Medulla oblongata (tissue), 1 donor: ENCODE data around the gene OSBPL10.

Experiments used
- DNase-seq: peaks from one replicate; pipeline ENCODE4 v3.0.0-alpha.2; 2015; ENCODE audit errors: extremely low spot score

OSBPL10 gene

DNA sequence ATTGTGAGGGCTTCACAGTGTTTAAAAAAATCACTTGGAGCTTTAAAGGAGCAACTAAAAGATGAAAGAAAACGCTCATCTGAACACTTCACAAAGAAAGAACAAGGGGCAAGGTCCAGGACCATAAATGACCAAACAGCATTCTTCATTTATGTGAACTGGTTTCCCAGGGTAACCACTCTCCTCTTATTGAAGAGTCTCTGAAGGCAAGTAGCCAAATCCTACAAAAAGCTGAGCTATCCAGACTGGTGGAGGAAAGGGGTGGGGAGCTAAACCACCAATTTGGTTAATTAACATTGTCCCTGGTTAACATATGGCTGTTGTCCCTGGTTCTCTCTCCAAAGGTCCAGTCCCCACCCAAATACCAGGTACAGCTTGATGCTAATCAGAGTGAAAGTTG lies 58.1 kb downstream of the OSBPL10 start:
- DNase-seq: peak; percentile 14

- no peak for DNase-seq
Observed at GRCh38 chr3:31921837-31922236, 59.2 kb downstream of the OSBPL10 start.

- DNase-seq: no peak
Observed at GRCh38 chr3:31920310-31920709, 60.8 kb downstream of the OSBPL10 start.

- no peak for DNase-seq
Observed at GRCh38 chr3:31919528-31919927, 61.5 kb downstream of the OSBPL10 start.

- no peak for DNase-seq
Observed at GRCh38 chr3:31918179-31919150, 62.6 kb downstream of the OSBPL10 start.

DNA sequence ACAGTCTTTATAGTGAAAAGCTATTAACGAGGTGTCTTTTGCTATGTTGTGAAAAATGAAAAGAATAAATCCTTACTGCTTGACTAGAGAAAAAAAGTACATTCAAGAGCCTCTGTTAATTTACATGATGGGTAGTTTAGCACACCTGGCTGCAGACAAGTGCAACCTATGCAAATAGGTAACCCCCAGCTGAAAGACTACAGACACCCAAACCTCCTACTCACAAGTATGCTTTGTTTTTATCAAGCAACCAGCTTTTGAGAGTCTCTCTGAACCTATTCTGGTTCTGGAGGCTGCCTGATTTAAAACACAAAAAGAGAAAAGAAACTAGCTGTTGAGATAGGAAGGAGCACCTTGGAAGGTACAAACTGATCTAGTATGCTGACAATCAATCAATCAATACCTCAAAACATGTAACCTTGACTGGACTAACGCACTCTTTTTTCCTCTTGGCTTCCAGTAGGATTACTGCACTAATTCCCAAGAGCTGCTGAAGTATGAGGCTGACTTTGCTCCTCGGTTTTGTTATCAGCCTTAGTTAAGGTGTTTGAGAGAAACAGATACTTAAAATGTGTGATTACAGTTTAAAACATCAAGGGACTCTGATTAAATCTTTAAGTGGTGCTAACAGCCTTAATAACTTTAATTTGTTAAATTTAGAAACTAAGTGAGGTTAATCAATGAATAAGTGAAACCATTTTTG lies 63.6 kb downstream of the OSBPL10 start:
- DNase-seq: no peak

DNA sequence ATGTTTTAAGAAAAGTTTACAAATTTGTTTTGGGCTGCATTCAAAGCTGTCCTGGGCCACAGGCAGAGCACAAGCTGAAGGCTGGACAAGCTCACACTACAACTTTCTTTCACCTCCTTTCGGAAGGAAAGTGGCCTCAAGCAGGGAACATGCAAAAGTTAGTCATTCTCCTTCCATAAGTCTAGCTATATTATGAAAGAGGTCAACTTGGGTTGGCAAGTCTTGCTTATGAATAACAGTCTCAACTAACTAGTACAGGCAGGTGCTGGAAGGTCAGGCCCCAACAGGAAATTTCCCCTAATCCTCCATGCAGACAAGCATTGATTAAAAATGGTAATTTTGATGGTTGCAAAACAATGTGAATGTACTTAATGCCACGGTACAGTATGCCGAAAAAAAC lies 69.4 kb downstream of the OSBPL10 start:
- no peak for DNase-seq

GRCh38 chr3:31911124-31911523 lies 69.9 kb downstream of the OSBPL10 start:
- no peak for DNase-seq

- no peak for DNase-seq
Observed at GRCh38 chr3:31909455-31909854, 71.6 kb downstream of the OSBPL10 start.

DNA sequence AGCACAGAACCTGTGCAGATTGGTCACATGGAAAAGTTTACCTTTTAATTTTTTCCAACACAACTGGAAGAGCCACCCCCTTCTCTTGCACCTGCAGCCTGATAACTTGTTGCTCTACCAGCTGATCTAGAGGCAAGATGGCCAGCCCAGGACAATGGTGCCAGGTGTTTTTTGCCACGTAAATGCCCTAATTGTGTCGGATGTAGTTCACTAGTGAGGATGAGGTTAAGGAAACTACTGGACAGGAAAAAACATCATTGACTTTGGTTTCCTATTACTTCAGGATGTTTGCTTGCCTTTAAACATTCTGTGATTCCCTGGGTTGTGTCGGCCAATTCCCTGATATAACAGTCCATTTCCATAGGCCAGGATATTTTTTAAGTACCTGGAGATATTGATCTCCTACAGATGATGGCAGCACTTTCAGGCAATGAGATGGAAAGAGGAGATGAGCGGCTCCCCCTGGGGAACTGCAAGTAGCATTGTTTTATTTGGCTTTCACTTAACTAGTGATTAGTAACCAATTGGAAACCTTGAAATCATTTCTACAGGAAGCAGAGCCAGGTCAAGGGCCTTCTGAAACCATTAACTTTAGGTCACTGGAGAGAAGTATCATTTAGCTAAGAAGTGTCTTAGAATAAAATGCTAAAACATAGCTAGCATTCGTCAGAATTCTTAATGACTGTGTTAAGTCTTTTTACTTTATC lies 72.5 kb downstream of the OSBPL10 start:
- no peak for DNase-seq

DNA sequence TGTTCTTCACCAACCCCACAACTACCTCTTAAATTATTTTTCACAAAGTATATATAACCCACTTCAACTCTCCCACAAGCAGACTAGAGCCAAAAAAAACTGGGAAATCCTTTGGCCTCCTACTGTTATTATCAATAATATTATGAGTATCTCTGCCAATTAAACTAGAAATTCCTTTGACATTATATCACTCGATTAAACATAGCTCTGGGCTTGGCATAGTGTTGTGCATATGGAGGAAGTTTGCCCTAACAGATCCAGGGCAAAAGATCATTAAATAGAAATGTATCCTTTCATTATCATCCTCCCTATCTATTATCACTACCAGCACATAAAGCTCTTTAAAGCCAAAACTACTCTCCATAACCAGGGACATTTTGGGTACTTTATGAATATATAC lies 74.9 kb downstream of the OSBPL10 start:
- no peak for DNase-seq

GRCh38 chr3:31903686-31904431 lies 77.2 kb downstream of the OSBPL10 start:
- DNase-seq: no peak

DNA sequence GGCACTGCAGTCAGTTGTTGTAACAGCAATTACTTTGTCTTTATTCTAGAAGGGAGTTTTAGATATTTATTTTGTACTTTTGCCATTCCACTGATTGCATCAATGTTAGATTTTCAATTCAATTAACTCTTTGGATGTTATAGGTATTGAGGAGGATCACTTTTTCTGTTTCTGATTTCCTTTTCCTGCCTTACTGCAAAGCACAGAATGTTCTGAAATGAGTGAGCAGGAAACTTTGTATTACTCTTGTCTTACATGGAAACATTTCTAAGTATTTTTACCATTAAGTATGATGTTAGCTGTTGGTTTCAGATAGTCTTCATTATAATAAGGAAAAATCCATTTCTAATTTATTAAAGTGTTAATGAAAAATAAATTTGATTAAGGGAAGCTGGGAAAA lies 80.5 kb downstream of the OSBPL10 start:
- DNase-seq: no peak

DNA sequence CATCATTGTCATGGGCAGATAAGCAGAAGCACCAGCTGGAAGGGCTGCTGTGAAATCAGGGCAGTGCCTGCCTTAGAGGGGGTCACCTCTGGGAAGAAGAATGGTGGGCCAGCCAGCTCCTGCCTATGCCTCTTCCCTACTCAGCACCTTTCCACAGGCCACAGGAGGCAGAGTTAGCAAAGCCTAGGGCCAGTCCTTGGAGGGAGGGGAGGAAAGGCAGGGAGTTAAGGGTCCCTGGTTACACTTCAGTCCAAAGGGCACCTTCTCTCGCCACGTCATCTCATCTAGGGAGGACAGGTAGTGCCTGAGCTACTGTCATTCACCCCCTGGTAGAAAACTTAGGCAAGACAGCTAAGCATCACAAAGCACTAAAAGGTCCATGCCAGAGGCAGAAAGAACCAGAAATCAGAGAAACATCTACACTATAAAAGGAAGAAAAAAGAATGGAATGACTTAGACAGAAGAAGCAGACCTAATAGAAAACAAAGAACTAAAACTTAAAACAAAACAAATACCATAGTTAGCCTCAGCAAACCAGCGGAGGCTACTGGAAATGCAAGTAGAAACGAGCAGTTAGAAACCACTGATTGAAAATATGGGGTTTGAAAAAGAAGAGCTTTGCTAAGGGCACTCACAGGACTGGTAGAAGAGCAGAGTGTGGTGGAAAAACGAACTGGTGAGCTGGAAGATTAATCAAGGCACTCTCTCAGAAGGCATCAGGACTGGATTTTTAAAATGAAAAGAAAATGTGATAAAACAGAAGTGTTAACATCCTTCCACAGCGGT lies 84.2 kb downstream of the OSBPL10 start:
- no peak for DNase-seq

DNA sequence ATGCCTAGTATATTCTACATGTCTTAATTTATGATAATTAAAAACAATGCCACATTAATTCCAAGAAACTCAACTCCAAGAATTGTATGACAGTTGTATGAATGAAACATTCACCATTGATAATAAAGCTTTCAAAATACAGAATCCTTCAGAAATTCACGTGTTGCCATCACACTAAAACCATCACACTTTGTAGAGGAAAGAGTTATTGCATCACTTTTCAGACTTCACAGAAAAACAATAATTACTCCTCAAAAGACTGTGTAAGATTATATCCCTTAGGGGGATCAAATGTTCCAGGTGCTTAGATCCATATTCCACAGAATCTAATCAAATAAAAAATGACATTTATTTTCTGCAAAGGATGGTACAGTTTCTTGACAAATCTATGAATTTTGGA lies 85.0 kb downstream of the OSBPL10 start:
- no peak for DNase-seq

- no peak for DNase-seq
Observed at GRCh38 chr3:31895471-31895870, 85.6 kb downstream of the OSBPL10 start.

DNA sequence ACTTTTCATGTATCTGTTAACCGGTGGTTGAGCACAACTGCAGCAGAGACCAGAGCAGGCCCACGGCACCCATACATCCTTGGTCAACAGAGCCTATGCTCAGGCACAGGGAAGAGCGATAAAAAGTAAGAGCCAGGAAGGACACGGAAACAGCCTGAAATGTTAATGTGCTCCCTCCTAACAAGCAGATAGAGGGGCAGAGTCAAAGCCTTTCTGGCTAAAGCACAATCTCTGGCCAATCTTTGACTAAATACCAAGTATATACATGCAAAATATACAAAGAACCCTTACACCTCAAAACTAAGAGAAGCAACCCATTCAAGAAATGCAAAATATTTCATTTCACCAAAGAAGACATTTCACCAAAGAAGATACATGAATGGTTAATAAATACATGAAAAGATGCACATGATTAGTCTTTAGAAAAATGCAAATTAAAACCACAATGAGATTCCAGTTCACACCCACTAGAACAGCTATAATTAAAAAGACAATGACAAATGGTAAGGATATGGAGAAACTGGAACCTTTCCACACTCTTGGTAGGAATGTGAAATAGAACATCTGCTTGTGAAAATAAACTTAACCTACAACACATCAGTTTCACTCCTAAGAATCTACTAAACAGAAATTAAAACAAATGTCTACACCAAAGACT lies 88.0 kb downstream of the OSBPL10 start:
- DNase-seq: no peak

DNA sequence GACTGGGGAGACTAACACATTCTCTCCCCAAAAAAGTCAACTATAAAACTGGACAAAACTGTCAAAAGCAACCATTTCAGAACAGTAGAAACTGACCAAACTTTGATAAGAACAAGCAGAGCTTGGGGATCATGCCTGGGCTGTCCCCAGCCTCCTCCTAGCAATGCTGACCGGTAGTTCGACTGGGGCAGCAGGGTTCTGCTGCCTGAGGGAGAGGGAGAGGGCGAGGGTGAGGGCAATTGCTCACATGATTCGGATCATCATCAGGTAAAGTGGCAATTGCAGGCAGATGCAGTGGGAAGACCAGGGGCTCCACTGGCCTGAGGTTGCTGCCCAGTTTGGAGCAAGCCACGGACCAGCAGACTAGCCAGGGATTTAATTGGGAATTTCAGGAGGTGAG lies 88.6 kb downstream of the OSBPL10 start:
- DNase-seq: no peak

DNA sequence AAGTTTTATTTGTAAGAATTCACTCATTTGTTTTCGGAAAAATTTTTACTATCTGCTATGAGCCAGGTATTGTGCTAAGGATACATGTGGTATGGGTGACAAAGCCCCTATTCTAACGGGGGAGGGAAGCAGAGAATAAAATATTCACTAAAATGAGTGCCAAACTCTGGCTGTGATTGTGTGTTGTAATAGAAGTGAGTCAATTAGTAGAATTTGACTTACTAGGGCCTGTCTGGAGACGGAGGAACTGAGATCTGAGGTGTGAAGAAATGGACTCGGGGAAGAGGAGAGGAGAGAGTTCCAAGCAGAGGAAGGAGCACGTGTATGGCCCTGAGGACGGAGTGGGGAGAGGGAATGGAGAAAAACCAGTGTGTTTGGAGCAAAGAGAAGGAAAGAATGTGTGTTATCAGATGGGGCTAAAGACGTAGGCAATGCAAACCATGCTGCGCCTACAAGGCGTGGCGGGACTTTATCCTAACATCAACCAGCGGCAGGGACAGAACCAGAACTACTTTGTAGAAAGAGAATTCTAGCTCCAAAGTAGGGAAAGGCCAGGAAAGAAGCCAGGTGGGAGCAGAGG lies 89.1 kb downstream of the OSBPL10 start:
- DNase-seq: no peak
